ENCODE measurements around the gene CABLES1.
"Not testable (repeated sequence)": the region's sequence is repeated elsewhere in the genome, so short reads cannot be mapped to it uniquely, and the experiment has no call there.

The CABLES1 gene

DNA sequence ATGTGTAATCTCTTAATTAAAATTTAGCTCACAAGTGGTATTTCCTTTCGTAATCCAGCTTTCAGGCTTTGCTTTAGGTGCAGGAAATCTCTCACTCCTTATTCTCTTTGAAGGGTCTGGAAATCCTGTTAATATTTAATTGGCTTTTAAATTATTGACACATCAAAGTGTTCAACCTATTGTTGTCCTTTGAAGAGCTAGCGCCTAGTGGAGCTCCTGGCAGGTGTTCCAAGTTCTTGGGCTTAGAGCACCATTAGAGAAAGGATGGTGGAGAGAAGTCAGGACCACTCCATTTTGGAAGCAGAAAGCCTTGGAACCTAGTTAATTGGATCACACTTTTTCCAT lies 92.4 kb downstream of the CABLES1 start:
- DNase-seq, result no peak

DNA sequence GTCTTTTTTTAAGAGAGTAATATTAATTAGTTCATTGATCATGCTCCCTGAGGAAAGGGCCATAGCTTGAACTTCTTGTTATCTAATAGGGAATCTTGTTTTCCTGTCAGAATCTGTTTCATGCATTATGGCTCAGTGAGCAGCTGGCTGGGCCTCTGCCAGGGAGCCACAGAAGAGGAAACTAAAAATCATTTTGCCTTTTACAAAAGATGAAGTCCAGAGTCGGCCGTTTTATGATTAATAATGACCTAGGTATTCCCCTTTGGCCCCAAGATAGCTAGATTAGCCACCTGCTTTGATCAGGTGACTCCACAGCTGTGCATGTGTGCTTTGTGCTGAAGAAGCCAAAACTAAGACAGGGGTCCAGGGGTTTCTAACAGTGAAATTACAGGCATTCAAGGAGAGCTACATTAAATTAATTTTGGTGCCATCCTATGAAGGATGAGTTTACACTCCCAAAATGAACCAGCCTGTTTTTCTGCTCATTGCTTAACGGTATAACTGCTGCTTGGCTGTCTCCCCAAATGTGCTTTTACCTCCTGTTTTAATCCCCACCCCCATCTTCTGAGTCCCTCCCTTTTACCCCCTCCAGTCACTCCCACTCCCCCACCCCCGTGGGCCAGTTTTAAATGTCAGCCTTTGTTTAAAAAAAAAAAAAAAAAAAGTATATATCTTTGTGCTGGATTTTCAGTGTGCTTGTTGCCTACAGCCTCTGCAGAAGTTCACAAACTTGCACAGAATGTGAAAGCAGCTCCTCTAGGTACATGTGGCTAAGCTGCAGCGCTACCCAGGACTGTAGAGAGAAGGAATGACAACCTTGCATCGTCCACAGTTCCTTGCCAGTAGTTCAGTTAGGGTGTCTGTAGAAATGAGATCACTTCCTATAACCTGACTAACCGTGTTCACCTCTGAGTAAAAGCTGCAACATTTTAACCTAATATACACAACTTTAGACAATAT lies 93.1 kb downstream of the CABLES1 start:
- no peak for DNase-seq

DNA sequence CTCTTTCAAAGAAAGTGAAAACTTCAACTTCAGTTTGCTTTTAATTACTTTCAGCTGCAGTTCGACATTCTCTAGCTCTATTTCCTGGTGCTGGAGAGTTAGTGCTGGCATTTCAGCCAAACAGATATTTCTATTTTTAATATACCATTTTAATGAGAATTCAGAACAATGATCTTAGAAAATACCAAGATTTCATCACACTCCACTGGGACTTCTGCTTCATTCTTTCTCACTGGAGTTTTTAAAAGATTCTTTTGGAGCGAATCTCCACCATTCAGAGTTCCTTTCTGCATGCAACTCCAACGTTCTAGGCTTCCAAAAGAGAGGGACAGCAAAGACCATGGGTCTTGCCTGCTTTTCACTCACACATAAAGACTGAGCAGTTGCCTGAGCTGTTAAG lies 94.2 kb downstream of the CABLES1 start:
- DNase-seq, result no peak

DNA sequence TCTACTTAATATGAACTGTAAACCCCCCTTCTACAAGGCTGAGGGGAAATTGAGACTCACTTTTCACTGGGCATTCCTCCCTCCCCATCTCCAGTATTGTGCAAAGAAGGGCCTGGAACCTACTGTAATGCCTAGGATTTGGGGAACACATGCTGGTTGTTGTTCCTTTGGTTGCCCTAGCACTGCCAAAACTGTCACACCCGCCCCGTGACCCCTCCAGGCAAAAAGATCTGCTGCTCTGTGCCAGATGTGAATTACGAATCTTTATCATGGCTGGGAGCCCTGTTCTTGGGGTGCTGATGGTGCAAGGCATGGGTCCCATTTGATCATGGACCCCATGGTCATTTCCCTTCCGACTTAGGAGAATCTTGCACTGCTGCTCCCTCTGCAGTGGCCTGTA lies 95.4 kb downstream of the CABLES1 start:
- DNase-seq, result no peak

DNA sequence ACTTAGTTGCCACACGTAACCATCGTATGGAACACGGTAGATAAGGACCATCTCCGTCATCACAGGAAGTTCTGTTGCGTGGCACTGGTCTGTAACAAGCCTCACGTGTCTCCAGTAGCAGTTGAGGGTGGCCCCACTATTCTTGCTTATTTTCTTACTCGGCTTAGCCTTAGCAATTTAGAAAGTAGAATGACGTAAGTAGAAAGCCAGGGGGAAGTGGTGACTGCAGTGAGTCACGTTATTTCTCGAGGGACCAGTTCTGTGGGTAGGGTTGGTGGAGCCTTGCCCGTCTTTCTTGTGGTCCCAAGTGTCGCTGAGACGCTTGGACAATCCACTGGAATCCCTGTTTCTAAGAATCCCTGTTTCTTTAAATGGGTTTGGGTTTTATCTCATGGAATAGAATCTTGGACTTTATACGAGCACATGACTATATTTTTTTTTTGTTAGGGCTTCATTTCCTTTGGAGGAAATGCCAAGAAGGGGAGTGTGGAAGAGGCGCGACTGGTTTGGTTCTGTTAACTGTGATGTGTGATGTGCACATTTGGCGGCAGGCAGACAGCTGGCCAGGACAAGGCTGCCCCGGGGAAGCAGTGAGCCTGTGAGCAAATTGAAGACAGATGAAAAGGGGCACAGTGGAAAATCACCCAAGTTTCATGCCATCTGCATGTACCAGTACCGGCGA lies 96.2 kb downstream of the CABLES1 start:
- no peak for DNase-seq

DNA sequence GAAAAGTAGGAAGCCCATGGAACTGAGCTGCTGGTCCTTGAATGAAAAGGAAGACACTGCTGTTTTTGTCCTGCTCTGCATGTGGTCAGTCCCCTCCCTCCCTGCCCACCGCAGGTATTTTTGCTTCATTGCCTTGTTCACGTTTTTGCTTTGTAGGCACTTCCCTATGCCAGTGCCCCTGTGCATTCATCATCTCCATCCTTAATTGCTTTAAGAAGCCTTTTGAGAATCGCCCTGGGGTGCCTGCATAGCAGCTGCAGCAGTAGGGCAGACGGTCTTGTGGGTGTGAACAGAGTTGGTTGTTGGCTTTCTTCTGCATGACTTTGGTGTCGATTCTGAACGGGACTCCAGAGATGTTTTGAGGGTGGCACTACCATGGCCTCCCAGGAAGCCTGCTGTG lies 97.0 kb downstream of the CABLES1 start:
- DNase-seq, result no peak

DNA sequence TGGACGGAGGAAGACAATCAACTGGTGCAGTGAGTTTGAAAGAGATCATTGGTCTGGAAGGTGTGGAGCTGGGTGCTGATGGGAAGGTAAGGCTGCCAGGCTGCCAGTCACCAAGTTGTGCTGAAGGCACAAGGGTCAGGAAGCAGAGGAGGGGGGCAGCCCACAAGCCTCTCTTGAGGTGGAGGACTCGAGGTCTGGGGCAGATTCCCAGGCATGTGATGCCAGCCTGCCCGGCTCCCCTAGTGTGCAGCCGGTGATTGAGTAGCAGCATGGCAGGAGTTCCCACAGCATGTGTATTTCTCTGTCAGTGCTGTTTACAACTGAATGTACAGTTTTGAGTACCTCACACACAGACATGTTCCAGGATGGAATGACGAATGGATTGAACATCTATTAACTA lies 99.3 kb downstream of the CABLES1 start:
- DNase-seq, result no peak

DNA sequence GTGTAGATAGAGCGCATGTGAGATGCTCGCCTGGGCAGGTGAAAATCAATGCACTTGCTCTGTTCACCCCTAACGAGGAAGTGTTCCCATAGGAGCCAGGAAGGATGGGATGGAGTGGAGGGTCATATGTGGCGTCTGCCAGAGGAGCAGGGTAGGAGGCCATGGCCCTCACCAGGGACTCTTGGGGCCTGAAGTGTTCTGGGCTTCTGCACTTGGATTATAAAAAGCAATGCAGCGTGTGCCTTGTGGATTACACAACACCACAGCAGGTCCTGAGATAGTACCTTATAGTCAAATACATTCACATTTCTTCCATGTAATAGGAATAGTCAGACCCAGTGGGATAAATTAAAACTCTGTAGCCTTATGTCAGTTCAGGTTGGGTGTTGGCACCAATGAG lies 100.1 kb downstream of the CABLES1 start:
- DNase-seq, result no peak

DNA sequence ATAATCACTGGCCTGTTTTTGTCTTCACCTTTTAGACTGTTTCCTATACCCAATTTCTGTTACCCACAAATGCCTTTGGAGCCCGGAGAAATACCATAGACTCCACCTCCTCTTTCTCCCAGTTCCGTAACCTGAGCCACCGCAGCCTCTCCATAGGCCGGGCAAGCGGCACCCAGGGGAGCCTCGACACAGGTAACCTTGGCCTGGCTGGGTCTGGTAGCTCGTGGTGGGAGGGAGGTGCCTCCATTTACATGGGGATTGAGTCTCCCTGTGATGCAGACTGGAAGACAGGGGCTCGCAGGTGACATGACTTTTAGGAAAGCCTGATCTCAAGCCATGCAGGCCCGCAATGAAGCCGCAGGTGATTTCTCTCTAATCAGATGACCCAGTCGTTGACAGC lies 100.6 kb downstream of the CABLES1 start:
- DNase-seq, result no peak

DNA sequence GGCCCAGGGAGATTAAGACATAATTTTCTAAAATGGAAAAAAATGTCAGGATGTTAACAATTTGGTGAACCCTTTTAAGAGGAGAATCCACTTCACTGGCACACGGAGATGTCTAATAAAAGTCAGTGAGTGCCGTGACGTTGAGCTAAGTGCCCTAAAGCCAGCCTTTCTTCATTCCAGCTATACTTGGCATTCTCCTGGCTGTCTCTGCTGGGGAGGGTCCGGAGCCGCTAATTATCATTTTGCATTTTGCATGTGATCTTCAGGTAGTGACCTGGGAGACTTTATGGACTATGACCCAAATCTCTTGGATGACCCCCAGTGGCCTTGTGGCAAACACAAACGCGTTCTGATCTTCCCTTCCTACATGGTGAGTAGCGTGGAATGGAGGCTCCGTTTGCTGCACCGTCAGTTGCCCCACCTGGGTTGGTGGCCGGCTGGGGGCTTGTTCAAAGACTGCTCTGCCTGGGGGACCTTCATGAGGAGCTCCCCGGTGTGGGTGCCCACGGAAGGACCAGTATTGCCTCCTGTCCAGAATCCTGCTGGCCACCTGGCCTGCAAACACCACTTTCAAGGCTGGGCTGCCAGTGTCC lies 101.7 kb downstream of the CABLES1 start:
- no peak for DNase-seq

DNA sequence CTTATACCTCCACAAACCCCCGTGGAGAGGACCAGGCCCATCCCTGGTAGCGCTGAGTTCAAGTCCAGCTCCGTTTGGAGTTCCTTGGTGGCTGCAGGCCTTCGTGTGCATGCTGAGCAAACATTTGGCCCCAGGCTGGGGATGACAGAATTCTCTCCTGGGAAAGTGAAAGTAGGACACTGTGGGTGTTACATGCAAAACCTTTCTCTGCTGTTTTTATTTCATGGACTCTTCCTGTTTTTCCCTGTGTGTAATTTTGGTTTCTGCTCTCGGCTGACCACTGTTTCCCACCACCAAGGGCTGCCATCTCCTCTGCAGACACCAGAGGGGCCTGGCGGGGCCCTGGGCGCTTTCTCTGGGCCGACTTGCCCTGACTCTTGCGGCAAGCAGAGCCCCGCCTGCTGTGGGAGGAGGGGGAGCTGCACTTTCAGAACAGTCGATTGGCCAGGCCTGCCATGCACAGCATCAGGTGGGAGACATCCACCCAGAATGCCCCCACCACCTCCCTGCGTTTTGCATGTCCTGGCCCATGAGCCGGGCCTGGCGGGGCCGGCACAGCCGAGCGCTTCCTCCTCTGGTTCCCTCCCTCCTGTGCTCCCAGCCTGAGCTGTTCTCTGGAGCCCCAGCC lies 102.4 kb downstream of the CABLES1 start:
- no peak for DNase-seq

DNA sequence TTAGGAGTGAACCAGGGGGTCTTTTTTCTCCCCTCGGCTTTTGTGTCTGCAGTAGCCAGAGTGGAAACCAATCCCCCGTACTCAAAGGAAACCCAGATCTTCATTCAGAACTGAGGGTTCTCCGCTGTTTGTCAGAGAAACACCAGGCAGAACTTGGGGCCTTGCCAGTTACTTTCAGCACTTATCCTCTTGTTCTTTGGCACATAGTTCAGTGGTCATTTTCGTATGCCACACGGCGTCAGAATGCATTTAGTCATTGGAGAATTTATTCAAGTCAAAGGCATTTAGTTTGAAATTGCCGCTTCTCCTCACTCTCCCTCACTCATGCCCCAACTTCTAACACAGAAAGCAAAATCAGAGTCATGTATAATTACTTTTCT lies 102.9 kb downstream of the CABLES1 start:
- no peak for DNase-seq

DNA sequence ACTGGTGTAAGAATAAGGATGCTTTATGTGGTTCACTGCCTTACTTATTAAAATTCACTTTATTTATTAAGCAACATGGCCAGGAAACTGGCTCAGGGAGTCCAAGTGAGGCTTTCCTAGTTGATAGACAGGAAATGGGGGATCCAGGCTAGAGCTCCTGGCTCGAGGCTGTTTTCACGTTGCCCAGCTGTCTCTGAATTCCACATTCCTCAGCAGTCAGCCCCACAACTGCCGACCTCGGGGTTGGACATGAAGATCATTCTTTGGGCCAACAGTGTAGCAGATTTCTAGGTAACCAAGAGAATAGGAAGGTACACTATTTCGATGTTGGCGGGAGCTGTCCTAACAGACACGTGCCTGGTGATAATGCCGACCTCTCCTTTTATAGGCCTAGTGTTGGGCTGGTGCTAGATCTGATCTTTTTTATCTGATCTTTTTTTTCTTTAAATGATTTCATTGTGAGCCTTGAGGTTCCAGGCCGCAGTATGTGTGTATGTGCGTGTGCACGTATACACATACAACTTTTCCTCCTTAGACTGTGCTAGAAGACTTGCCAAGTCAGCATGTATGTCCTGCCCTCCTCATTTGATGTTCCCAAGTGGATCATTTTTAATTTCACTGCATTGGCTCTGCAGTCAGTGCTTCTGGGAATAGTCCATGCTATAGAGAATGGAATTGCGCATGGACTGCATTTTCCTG lies 103.5 kb downstream of the CABLES1 start:
- no peak for DNase-seq

DNA sequence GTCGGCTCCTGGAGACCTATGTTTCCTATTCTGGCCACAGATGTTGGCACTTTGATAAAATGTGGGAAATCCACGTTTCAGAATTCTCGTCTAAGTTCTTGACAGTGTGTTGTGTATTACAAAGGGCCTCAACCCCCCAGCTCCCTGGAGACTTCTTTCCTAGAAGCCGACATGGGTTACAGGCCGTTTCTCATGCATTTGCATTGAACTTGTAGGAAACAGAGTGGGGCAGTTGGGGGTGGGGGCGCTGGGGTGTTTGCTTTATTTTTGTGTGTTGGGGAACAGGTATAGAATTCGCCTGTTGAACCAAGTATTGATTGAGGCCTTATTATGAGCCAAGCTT lies 104.0 kb downstream of the CABLES1 start:
- no peak for DNase-seq

DNA sequence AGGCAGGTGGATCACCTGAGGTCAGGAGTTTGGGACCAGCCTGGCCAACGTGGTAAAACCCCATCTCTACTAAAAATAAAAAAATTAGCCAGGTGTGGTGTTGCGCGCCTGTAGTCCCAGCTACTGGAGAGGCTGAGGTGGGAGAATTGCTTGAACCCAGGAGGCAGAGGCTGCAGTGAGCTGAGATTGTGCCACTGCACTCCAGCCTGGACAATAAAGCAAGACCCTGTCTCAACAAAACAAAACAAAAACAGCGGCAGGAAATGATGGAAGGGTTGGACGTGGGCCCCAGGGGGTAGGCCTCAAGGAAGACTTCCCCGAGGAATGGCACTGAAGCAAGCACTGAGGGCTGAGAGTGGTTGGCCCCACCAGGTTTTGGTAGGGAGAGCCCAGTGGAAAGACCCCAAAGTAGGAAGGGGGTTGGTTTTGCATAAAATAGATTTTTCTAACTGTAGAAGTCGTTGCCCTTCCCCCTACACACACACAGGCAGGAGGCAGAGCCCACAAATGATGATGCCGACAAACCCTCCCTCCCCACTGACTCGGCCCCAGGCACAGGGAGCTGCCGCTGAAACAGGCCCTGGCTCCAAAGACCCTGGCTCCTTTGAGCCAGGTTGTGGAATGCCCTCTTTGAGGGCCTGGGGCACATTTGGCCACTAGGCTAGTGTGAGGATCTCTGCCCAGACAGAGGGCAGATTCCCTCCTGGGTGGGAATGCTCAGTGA lies 104.8 kb downstream of the CABLES1 start:
- DNase-seq, result no peak

DNA sequence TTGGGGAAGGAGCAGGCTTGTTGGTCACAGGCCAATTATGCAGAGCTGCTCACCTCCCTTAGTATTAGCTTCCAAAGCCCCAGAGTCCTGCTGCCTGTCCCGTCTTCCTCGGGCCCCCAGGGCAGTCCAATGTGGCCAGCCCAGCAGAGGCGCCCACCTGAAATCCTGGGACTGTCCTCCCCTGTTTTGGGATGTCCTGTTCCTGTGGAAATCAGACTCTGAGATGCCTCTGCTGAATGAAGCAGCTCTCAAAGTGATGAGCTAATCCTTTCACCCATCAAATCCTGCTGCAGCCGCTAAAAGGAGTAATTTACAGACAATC lies 105.3 kb downstream of the CABLES1 start:
- no peak for DNase-seq

DNA sequence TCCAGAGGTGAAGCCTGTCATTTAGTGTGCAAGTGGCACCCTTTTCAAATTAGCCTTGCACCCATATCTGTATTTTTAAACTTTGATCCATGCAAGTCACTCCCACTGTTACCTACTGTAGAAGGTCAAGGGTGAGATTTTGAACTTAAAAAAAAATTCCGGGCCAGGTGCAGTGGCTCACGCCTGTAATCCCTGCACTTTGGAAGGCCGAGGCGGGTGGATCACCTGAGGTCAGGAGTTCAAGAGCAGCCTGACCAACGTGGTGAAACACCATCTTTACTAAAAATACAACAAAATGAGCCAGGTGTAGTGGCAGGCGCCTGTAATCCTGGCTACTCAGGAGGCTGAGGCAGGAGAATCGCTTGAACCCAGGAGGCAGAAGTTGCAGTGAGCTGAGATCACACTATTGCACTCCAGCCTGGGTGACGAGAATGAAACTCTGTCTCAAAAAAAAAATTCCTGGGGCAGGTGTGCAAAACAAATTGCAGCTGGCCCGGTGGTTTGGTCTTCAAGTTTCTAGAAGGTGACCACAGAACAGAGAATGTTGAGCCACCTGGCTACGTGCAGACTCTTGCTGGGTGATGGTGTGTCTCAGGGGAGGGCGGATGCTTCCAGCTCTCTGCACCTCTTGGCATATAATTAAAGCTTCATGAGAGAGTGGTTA lies 106.7 kb downstream of the CABLES1 start:
- not testable (repeated sequence) for DNase-seq

DNA sequence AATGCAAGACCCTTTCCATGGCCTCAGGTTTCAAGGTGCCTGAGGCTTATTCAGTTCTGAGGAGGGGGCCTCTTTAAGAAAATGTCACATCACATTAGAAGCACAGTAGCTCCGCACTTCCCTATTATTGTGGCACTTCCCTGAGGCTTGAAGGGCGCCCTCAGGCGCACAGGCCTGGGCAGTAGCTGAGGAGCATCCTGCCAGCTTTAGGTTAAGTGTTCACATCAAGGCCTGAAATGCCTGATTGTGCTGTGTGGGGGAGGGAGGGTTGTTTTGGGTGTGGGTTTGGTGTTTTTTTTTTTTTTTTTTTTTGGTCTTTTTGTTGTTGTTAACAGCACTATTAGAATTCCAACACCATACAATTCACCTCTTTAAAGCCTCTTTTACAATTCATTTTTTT lies 107.9 kb downstream of the CABLES1 start:
- no peak for DNase-seq

DNA sequence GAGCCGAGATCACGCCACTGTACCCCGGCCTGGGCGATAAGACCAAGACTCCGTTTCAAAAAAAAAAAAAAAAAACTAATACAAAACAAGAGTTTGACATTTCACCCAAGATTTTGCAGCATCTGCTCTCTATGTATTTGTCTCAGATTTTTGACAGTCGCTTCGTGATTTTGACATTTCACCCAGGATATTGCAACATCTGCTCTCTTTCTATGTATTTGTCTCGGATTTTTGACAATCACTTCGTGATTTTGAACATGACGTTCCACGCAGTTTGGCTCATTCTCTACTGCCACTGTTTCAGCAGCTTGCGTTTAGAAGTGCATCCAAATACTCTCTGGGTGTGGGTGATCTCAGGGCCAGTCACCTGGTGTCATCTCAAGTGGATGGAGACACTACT lies 108.5 kb downstream of the CABLES1 start:
- no peak for DNase-seq

DNA sequence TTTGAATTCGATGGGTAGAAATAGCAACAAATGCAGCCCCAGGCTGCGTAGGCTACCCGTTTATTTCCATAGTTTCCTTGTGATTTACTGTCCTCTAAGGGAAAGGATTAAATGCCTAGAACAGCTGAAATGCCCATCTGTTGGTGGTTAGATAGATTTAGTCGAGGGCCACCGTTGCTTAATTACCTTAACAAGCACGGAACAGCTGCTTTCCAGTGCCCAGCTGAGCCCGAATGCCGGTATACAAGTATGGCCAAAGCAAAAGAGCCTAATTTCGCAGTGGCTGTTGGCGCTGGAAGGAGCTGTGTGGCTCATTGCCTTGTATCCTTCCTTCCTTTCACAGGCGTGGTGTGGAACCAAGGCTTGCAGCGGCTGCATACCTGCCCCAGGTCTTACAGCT lies 109.1 kb downstream of the CABLES1 start:
- no peak for DNase-seq

DNA sequence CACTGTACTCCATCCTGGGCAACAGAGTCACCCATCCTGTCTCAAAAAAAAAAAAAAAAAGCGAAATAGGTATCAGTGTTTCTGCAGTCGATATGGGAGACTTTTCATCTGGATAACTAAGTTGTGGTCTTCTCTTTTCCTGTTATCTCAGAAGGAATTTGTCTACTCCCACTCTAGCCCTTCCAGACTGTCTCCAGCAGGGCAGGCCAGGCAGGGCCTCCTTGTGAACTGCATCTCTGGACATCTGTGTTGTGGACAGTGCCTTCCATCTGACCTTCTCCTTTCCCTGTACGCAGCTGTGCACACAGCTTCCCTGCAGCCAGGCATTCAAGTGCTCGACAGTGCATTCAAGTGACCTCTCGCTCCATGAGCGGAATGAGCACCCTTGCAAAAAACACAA lies 110.2 kb downstream of the CABLES1 start:
- DNase-seq, result no peak

DNA sequence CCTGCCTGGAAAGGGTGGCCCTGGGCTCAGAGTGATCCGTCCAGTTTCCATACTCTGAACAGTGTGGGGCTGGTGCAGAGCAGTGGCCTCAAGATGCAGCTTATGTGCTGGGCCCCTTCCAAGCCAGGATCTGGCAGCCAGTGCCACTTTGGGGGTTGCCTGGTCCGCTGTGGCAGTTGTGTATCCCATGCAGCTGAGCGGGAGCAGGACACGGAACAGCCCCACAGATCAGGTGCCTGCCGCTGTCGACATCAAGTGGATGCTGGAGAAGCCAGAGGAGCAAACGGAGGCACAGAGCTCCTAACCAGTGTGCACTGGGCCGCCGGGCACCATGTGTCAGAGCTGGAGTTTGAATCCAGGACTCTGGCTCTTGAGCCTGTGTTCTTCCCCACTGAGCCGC lies 112.0 kb downstream of the CABLES1 start:
- DNase-seq, result no peak
